Endothelial cell of umbilical vein (primary cell): ENCODE measurements around the gene COMMD8. TPM values are rescaled to one million over a fixed set of nuclear protein-coding genes. Genes with fewer than 3 reads are reported as not detected.

Source experiments
- BruUV-seq: library from RNA; stranded (reverse); fragments of 400-500 nt; replicated peaks from 2 replicates; lab custom pipeline; 2021; lab: Mats Ljungman, UMichigan
- CTCF ChIA-PET: fragments of 300-600, 350-600 bp; sonication (Branson Sonifier 250); formaldehyde crosslinking; loops from one replicate; lab custom pipeline; 2021; ENCODE audit warnings: antibody characterized with exemption, inconsistent platforms; lab: Charles Lee
- POLR2A ChIA-PET: fragments of 300-600, 350-600 bp; sonication (Branson Sonifier 250); formaldehyde crosslinking; loops from one replicate; lab custom pipeline; 2021; ENCODE audit warnings: antibody characterized with exemption, inconsistent platforms; lab: Charles Lee
- DNase-seq: peaks from one replicate; pipeline ENCODE4 v3.0.0-alpha.2; 2011; ENCODE audit warnings: low read depth, low spot score
- FAIRE-seq: peaks from 2 replicates; lab custom pipeline; 2011; peaks lifted over from hg19 to GRCh38; lab: Jason Lieb, UNC
- H2AFZ ChIP-seq: 2 replicates; pipeline ENCODE4 v1.6.0; 2012; ENCODE audit warnings: low read depth, low read length, control low read depth, inconsistent platforms
- H3K27ac ChIP-seq: 2 replicates; pipeline ENCODE4 v1.5.1; 2011; ENCODE audit warnings: low read depth, mild to moderate bottlenecking, control low read depth, low read length, moderate library complexity; ENCODE audit not compliant: insufficient read depth
- H3K27me3 ChIP-seq, 2 experiments: 2 replicates each; pipeline versions ENCODE4 v1.6.0 to v1.6.1; 2011; ENCODE audit warnings: low read length in 2 of 2, mixed read lengths in 1 of 2; ENCODE audit not compliant: control insufficient read depth in 2 of 2, insufficient read depth in 2 of 2
- H3K36me3 ChIP-seq, 2 experiments: 2 replicates in 1 of 2; 3 replicates in 1 of 2; pipeline ENCODE4 v1.5.1; 2011; ENCODE audit warnings: low read length in 2 of 2, mild to moderate bottlenecking in 1 of 2, moderate library complexity in 1 of 2; ENCODE audit not compliant: control insufficient read depth in 2 of 2, insufficient read depth in 2 of 2; ENCODE audit errors: extremely low read depth in 1 of 2
- H3K4me1 ChIP-seq: 3 replicates; pipeline ENCODE4 v1.5.1; 2011; ENCODE audit warnings: mild to moderate bottlenecking, low read length; ENCODE audit not compliant: control insufficient read depth, insufficient read depth; ENCODE audit errors: extremely low read depth
- H3K4me2 ChIP-seq: 2 replicates; pipeline ENCODE4 v1.6.1; 2011; ENCODE audit warnings: low read length, control low read depth, mixed read lengths; ENCODE audit not compliant: insufficient read depth
- H3K4me3 ChIP-seq, 3 experiments: fragments of 200-600 bp in 1 of 3; sonication (generic), shearing (Covaris generic) in 1 of 3; replicated peaks in 1 of 3; 2 replicates each; pipeline ENCODE4 v1.5.1; 2011 to 2016; ENCODE audit warnings: control low read depth in 3 of 3, low read length in 3 of 3, mild to moderate bottlenecking in 2 of 3, inconsistent platforms in 1 of 3, low read depth in 1 of 3, moderate library complexity in 1 of 3; ENCODE audit not compliant: insufficient read depth in 1 of 3
- H3K79me2 ChIP-seq: 2 replicates; pipeline ENCODE4 v1.6.0; 2012; ENCODE audit warnings: low read length, inconsistent platforms; ENCODE audit not compliant: control insufficient read depth, insufficient read depth
- H3K9ac ChIP-seq: replicated peaks from 2 replicates; pipeline ENCODE3; 2011; ENCODE audit warnings: low read length, control low read depth; ENCODE audit not compliant: insufficient read depth; ENCODE audit errors: extremely low read depth
- H3K9me1 ChIP-seq: replicated peaks from 3 replicates; pipeline ENCODE4 v1.6.0; 2011; ENCODE audit warnings: mild to moderate bottlenecking, low read length; ENCODE audit not compliant: control insufficient read depth, insufficient read depth; ENCODE audit errors: extremely low read depth
- H3K9me3 ChIP-seq: replicated peaks from 2 replicates; pipeline ENCODE4 v1.5.1; 2012; ENCODE audit warnings: low read length, inconsistent platforms; ENCODE audit not compliant: control insufficient read depth, insufficient read depth
- H4K20me1 ChIP-seq: replicated peaks from 2 replicates; pipeline ENCODE3; 2011; ENCODE audit warnings: mild to moderate bottlenecking, low read length; ENCODE audit not compliant: control insufficient read depth, insufficient read depth; ENCODE audit errors: extremely low read depth
- CTCF ChIP-seq, 2 donors: IDR thresholded peaks; 1 replicate in 1 of 2; 2 replicates in 1 of 2; pipeline ENCODE4 v1.5.1; 2011; ENCODE audit warnings: low read length in 2 of 2, mild to moderate bottlenecking in 2 of 2, moderate library complexity in 2 of 2, control low read depth in 1 of 2, inconsistent platforms in 1 of 2, low read depth in 1 of 2; ENCODE audit not compliant: insufficient read depth in 1 of 2; ENCODE audit errors: extremely low read depth in 1 of 2
- EZH2 ChIP-seq: IDR thresholded peaks from 2 replicates; pipeline ENCODE4 v1.6.1; 2012; ENCODE audit warnings: borderline replicate concordance, low read depth, mild to moderate bottlenecking, moderate library complexity, low read length, inconsistent platforms; ENCODE audit not compliant: severe bottlenecking
- FOS ChIP-seq: IDR thresholded peaks from 2 replicates; pipeline ENCODE4 v1.6.1; 2011; ENCODE audit warnings: mild to moderate bottlenecking, low read length, moderate library complexity, borderline replicate concordance; ENCODE audit not compliant: insufficient read depth
- GATA2 ChIP-seq: IDR thresholded peaks from 2 replicates; pipeline ENCODE4 v1.7.0; 2011; ENCODE audit warnings: low read depth, mild to moderate bottlenecking, moderate library complexity, mixed read lengths, low read length; ENCODE audit not compliant: insufficient read length, insufficient read depth
- MAX ChIP-seq: IDR thresholded peaks from 2 replicates; pipeline ENCODE4 v1.6.1; 2011; ENCODE audit not compliant: insufficient read depth, insufficient read length
- MYC ChIP-seq: IDR thresholded peaks from one replicate; pipeline ENCODE4 v1.6.1; 2011; ENCODE audit warnings: mild to moderate bottlenecking, low read depth, low read length
- POLR2A ChIP-seq: IDR thresholded peaks from 2 replicates; pipeline ENCODE4 v1.6.1; 2012; ENCODE audit warnings: low read depth, mild to moderate bottlenecking, control low read depth, low read length
- POLR2AphosphoS5 ChIP-seq: IDR thresholded peaks from 2 replicates; pipeline ENCODE4 v1.6.1; 2012; ENCODE audit warnings: low read depth, mild to moderate bottlenecking, control low read depth, low read length, moderate library complexity; ENCODE audit not compliant: insufficient read depth
- dilution Hi-C: fragments of 300-500 bp; cut with MboI; formaldehyde crosslinking; loops from one replicate; pipeline ENCODE4 v1.15.0; 2019; ENCODE audit warnings: low sequenced_read_pairs; ENCODE audit not compliant: extremely low pct_ligation_motif_present
- intact Hi-C: fragments of 100-400 bp; cut with micrococcal nuclease; formaldehyde crosslinking; loops from one replicate; pipeline ENCODE4 v1.10.0; 2022
- polyA plus RNA-seq, 4 experiments: library from polyadenylated mRNA; depleted of rRNA in 3 of 4; stranded (reverse) in 3 of 4; unstranded in 1 of 4; fragments of >200 nt; gene quantifications; 2 replicates each; pipeline versions ENCODE4 v1.2.1 to v1.2.3, GENCODE V29; 2011 to 2012; ENCODE audit warnings: missing spikeins in 1 of 4
- total RNA-seq: library from RNA; stranded (reverse); gene quantifications from 2 replicates; pipeline ENCODE4 v1.2.3, GENCODE V29; 2021

Gene COMMD8
- total and polyA plus RNA-seq, 2 donors (not counting 3 experiments of a cell fraction or from before 2014, with no cell fraction given), result 4.9 to 22.3 TPM

GRCh38 chr4:47471064-47471463 lies 7.6 kb upstream of the COMMD8 start:
- BruUV-seq, result no TSS peak
- FAIRE-seq, result no peak
- intact Hi-C loops, result no loop called here
- ChIA-PET CTCF (interaction anchor here (1.1 to 2.7 kb wide), 2 partner anchors 11 to 21 kb away, joined by 3 to 18 read pairs; no protein-coding TSS in a partner anchor), POLR2A (no interaction called here)
- H3K9me1 ChIP-seq, result no peaks in the 10 kb centered on the region
- TF ChIP-seq CTCF (IDR thresholded peaks at IDR 0.05; ENCODE audit: extremely low read depth in 1 of 2, insufficient read depth in 1 of 2, low read depth in 1 of 2, low read length in 2 of 2) (no peak), EZH2 (no peak), POLR2A (no peak), GATA2 (no peak), MAX (no peak), FOS (no peak), MYC (no peak), POLR2AphosphoS5 (no peak)
- no peak overlapping the region for H3K27ac ChIP-seq
- dilution Hi-C loops, result no loop called here
- H3K79me2 ChIP-seq, result no peaks in the 10 kb centered on the region
- no peaks in the 10 kb centered on the region for H3K27me3 ChIP-seq
- H3K4me1 ChIP-seq, result no peaks in the 10 kb centered on the region
- DNase-seq, result no peak
- no peaks in the 10 kb centered on the region for H4K20me1 ChIP-seq
- no peak overlapping the region for H2AFZ ChIP-seq
- H3K4me2 ChIP-seq, result no peak overlapping the region
- H3K4me3 ChIP-seq, result no peak overlapping the region
- no peaks in the 10 kb centered on the region for H3K36me3 ChIP-seq
- H3K9me3 ChIP-seq, result no peaks in the 10 kb centered on the region
- no peak overlapping the region for H3K9ac ChIP-seq
